Lower leg skin (tissue), 4 donors: Measurements from ENCODE around the gene PIP4P1. TPM values are rescaled to one million over a fixed set of nuclear protein-coding genes. Genes with fewer than 3 reads are reported as not detected.

Experiments
- DNase-seq, 2 donors: peaks; one replicate each; pipeline ENCODE4 v3.0.0-alpha.2; 2019; ENCODE audit warnings: low spot score in 2 of 2
- H3K4me3 ChIP-seq: fragments of 200-600 bp; sonication (generic); 2 replicates; pipeline ENCODE4 v1.5.1; 2017; ENCODE audit warnings: mild to moderate bottlenecking, low read depth; ENCODE audit not compliant: poor library complexity, severe bottlenecking
- POLR2A ChIP-seq, 2 donors: fragments of 450-650 bp; IDR thresholded peaks; one replicate each; pipeline ENCODE4 v1.6.1; 2016 to 2017; ENCODE audit warnings: antibody characterized with exemption in 2 of 2, mild to moderate bottlenecking in 1 of 2, moderate library complexity in 1 of 2
- WGBS, 2 donors: methylation state at CpG; one replicate each; pipeline ENCODE4 v1.1.5; 2018; 5-methylcytosine and 5-hydroxymethylcytosine counted together
- intact Hi-C: fragments of 100-400 bp; cut with DNase I; formaldehyde crosslinking; loops from one replicate; pipeline ENCODE4 v1.15.0; 2023; ENCODE audit warnings: low total_unique reads
- total RNA-seq, 4 donors: library from RNA; depleted of rRNA; stranded (reverse); fragments of >200 nt; gene quantifications; one replicate each; pipeline ENCODE4 v1.1.0, GENCODE V29; 2016
- TF ChIP-seq, protein P1 (sequence below), 3 donors: fragments of 450-650 bp; IDR thresholded peaks; one replicate each; pipeline ENCODE4 v1.5.1; 2016; ENCODE audit warnings: antibody characterized with exemption in 3 of 3, mild to moderate bottlenecking in 3 of 3, moderate library complexity in 2 of 3

Gene PIP4P1
- total RNA-seq, 4 donors from 2014 or later, result 26.0 to 34.6 (median 27.6) TPM

DNA sequence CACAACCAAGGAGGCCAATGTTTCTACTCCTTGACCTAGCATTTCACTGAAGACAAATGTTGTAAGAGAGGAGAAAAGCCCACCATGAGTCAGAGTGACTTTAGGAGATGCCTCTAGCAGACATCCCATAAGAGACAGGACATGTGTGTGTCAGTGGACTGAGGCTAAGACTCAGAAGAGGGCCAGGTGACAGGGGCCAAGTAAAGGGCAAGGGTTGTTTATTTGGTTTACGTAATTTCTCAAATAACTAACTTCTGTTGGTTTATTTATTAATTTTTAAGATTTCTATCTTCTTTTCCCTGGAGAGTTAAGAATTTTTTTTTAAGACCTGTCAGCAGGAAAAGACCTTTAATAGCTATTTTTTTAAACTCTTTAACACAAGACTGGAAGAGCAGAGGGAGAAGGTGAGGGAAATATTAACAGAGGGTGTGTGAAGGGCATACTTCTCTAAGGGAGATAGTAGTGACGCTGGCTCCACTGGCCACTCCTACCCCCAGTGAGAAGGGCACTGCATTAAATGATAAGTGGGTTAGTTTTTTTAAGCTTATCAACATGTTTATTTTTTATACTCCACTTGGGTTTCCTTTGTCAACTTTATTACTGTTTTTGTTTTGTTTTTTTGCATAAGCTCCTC lies 11.4 kb upstream of the PIP4P1 start:
- intact Hi-C loops, result no loop called here
- DNase-seq, result no peak
- no peak for TF ChIP-seq POLR2A (IDR thresholded peaks at IDR 0.05)
- TF ChIP-seq, protein P1, sequence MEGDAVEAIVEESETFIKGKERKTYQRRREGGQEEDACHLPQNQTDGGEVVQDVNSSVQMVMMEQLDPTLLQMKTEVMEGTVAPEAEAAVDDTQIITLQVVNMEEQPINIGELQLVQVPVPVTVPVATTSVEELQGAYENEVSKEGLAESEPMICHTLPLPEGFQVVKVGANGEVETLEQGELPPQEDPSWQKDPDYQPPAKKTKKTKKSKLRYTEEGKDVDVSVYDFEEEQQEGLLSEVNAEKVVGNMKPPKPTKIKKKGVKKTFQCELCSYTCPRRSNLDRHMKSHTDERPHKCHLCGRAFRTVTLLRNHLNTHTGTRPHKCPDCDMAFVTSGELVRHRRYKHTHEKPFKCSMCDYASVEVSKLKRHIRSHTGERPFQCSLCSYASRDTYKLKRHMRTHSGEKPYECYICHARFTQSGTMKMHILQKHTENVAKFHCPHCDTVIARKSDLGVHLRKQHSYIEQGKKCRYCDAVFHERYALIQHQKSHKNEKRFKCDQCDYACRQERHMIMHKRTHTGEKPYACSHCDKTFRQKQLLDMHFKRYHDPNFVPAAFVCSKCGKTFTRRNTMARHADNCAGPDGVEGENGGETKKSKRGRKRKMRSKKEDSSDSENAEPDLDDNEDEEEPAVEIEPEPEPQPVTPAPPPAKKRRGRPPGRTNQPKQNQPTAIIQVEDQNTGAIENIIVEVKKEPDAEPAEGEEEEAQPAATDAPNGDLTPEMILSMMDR (IDR thresholded peaks at IDR 0.05), result no peak
- no peak overlapping the region for H3K4me3 ChIP-seq
- WGBS, 2 donors, result 95 to 96% methylated on average over 2 of the region's 2 CpGs

DNA sequence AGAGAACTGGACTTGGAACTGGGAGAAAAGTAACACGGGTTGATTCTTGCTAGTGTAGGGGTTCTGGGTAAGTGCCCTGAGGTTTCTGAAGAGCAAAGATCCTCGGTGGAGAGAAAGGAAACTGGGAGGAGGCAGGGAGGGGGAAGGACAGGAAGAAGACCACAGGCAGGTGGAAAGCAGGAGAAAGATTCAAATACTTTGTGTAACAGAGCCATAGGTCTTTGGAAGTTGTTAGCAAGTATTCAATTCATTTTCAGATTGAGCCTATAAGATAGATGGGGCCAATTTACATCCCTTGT lies 9.3 kb upstream of the PIP4P1 start:
- TF ChIP-seq, protein P1 (IDR thresholded peaks at IDR 0.05), result no peak
- no peak for TF ChIP-seq POLR2A (IDR thresholded peaks at IDR 0.05)
- WGBS, 2 donors, result 1 to 2% methylated on average over 2 of the region's 2 CpGs
- no peak for DNase-seq
- no peak overlapping the region for H3K4me3 ChIP-seq
- intact Hi-C loops, result no loop called here

DNA sequence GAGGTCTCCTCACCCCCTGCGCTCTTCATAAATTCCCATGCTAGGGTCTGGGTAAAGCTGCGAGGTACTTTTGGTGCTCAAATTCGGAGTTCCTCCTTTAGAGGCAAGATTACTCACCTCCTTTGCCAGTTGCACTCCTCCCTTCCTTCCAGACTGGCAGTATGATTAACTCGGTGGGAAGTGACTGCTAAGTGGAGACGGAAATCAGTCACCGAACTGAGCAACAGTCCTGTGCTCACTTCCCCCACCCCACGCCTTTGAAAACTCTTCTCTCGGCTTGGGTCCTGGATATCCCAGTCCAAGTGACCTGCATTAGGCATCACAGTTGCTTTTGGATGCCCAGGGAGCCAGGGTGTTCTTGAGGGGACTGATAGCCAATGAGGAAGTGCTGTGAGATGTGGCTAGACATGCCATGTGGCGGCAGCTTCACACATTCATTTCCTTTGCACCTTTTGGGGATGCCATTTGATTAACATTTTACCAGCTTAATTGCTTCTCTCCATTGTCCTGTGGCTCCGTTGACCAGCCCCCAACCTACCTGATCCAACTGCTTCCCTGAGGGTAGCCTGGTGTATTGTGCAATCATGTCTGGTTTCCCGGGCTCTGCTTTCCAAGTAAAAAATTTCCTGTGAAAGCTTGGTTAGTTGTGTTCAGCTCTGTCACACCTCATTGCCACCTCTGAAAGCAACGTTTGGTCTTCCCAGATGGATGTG lies 8.8 kb upstream of the PIP4P1 start:
- TF ChIP-seq, protein P1 (IDR thresholded peaks at IDR 0.05), result no peak
- TF ChIP-seq POLR2A (IDR thresholded peaks at IDR 0.05), result no peak
- intact Hi-C loops, result loop anchor here (10.0 kb wide), 1 partner anchor 215 kb away; the partner anchor contains the start of genes ANG and RNASE4
- 1% methylated on average over 12 of the region's 12 CpGs for WGBS, 2 donors
- peak; percentile 60 to 87 for DNase-seq
- H3K4me3 ChIP-seq, result peak overlapping the region; percentile 65

DNA sequence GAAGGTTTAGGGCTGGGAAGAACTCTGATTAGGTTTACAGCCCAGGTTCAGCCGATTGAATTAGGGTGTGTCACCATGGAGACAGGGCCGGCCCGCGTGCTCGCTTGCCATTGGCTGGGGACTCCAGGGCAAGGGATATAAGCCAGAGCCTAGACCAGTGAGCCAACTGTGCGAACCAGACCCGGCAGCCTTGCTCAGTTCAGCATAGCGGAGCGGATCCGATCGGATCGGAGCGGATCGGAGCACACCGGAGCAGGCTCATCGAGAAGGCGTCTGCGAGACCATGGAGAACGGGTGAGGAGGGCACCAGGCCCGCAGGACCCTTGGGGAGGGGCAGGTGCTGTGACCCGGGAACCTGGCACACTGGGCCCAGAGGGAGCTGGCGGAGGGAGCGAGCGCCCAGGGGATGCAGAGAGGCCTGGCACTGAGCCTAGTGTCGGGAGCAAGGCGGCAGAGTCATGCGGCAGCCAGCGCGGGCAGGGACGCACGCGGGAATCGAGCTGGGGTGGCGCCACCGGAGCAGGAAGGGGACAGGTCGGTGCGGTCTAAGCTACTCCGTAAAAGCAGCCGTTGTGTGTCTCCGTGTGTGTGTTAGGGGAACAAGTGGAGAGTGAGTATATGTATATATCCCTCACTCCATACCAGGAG lies 8.1 kb upstream of the PIP4P1 start, which contains the start of gene PNP:
PNP (plus strand) TSS at position 165 of the 648 bp plus-strand sequence; CDS start at position 284, 119 bp downstream.
- TF ChIP-seq, protein P1 (IDR thresholded peaks at IDR 0.05), result no peak
- peak in 1 of 2 donors; percentile 33 for TF ChIP-seq POLR2A (IDR thresholded peaks at IDR 0.05)
- intact Hi-C loops, result loop anchor here (10.0 kb wide), 1 partner anchor 215 kb away; the partner anchor contains the start of genes ANG and RNASE4
- 0% methylated on average over 13 to 28 of the region's 40 CpGs for WGBS, 2 donors

DNA sequence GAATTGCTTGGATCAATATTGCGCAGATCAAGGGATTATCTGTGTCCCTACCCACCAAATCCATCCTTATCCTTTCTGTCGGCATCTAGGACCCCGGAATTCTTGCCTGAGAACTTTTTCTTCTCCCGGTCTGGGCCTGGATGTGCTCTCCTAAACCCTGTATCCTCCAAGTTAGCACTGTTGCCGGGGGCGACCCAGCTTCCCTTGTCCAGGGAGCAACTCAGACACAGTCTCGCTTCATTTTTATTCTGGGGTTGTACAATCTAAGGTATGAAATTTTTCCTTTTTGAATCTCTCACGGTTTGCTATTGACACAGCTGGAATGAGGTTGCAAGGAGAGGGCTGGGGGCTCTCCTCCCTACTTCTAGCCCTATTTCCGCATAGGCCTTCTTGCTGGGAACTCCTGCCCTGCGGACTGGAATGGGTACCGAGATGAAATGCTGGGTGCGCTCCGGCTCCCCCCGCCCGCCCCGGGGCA lies 7.6 kb upstream of the PIP4P1 start:
- no peak for DNase-seq
- TF ChIP-seq POLR2A (IDR thresholded peaks at IDR 0.05), result no peak
- intact Hi-C loops, result loop anchor here (10.0 kb wide), 1 partner anchor 216 kb away; the partner anchor contains the start of genes ANG and RNASE4
- H3K4me3 ChIP-seq, result no peak overlapping the region
- 26% methylated on average over 16 of the region's 16 CpGs for WGBS, 2 donors

More for the DNA sequence above, 8.1 kb upstream of the PIP4P1 start, which contains the start of gene PNP:
- peak within 1 kb of the TSS; percentile 65 for H3K4me3 ChIP-seq
- peak; percentile 91 to 98 for DNase-seq
